HEK293 (cell line): ENCODE results near the gene EDIL3.

ENCODE experiments used
- CTCF ChIA-PET: fragments of 350-600 bp; formaldehyde crosslinking; extraction: SDS; loops from one replicate; lab custom pipeline; 2021; ENCODE audit warnings: antibody characterized with exemption; lab: Yijun Ruan, JAX
- POLR2A ChIA-PET: fragments of 300-600 bp; formaldehyde crosslinking; extraction: SDS; loops from one replicate; lab custom pipeline; 2020; ENCODE audit warnings: antibody characterized with exemption, inconsistent platforms; lab: Yijun Ruan, JAX
- H3K27ac ChIP-seq: fragments of 200-500 bp; sonication (Bioruptor generic); 2 replicates; pipeline ENCODE4 v1.5.1; 2014; ENCODE audit warnings: low read depth, low read length, control low read depth, inconsistent platforms; ENCODE audit errors: extremely low read depth
- H3K36me3 ChIP-seq, 2 experiments: fragments of 200-500 bp in 1 of 2; sonication (Bioruptor generic) in 1 of 2; 1 replicate in 1 of 2; 2 replicates in 1 of 2; pipeline ENCODE4 v1.5.1; 2014 to 2017; ENCODE audit warnings: inconsistent platforms in 2 of 2, low read length in 2 of 2; ENCODE audit not compliant: control insufficient read depth in 2 of 2, insufficient read depth in 1 of 2
- H3K4me1 ChIP-seq: fragments of 200-500 bp; sonication (Bioruptor generic); 2 replicates; pipeline ENCODE4 v1.5.1; 2014; ENCODE audit warnings: mild to moderate bottlenecking, low read length, inconsistent platforms; ENCODE audit not compliant: control insufficient read depth, insufficient read depth
- H3K4me3 ChIP-seq: 2 replicates; pipeline ENCODE4 v1.5.1; 2011; ENCODE audit warnings: low read depth, mild to moderate bottlenecking, control low read depth, low read length, moderate library complexity
- H3K9me3 ChIP-seq: fragments of 200-500 bp; sonication (Bioruptor generic); 2 replicates; pipeline ENCODE4 v1.5.1; 2014; ENCODE audit warnings: low read depth, low read length, inconsistent platforms; ENCODE audit not compliant: control insufficient read depth, insufficient read depth
- BCL11B ChIP-seq: fragments of 450-650 bp; formaldehyde crosslinking; IDR thresholded peaks from 2 replicates; pipeline ENCODE4 v1.5.1; 2016; ENCODE audit warnings: low read depth, missing biosample characterization, missing genetic modification characterization
- FEZF1 ChIP-seq: fragments of 450-650 bp; formaldehyde crosslinking; IDR thresholded peaks from 2 replicates; pipeline ENCODE4 v1.5.1; 2016; ENCODE audit warnings: missing biosample characterization, missing genetic modification characterization
- GFI1B ChIP-seq: fragments of 450-650 bp; formaldehyde crosslinking; IDR thresholded peaks from 2 replicates; pipeline ENCODE4 v1.5.1; 2016; ENCODE audit warnings: missing biosample characterization, missing genetic modification characterization
- GLI2 ChIP-seq: fragments of 450-650 bp; formaldehyde crosslinking; IDR thresholded peaks from 2 replicates; pipeline ENCODE4; 2017; ENCODE audit warnings: missing biosample characterization, missing genetic modification characterization, low read depth, borderline replicate concordance
- KLF8 ChIP-seq: fragments of 450-650 bp; formaldehyde crosslinking; IDR thresholded peaks from 2 replicates; pipeline ENCODE4 v1.5.1; 2016; ENCODE audit warnings: missing biosample characterization, missing genetic modification characterization
- OSR2 ChIP-seq: fragments of 450-650 bp; formaldehyde crosslinking; IDR thresholded peaks from 2 replicates; pipeline ENCODE4 v1.5.1; 2016; ENCODE audit warnings: missing biosample characterization, missing genetic modification characterization
- REPIN1 ChIP-seq: fragments of 450-650 bp; formaldehyde crosslinking; IDR thresholded peaks from 2 replicates; pipeline ENCODE4 v1.5.1; 2017; ENCODE audit warnings: missing biosample characterization, missing genetic modification characterization, low read depth
- YY2 ChIP-seq: fragments of 450-650 bp; formaldehyde crosslinking; IDR thresholded peaks from 2 replicates; pipeline ENCODE4 v1.5.1; 2016; ENCODE audit warnings: missing biosample characterization, missing genetic modification characterization
- ZFHX2 ChIP-seq: fragments of 450-650 bp; formaldehyde crosslinking; conservative IDR thresholded peaks from 2 replicates; pipeline ENCODE4 v1.5.1; 2016; ENCODE audit warnings: missing biosample characterization, missing genetic modification characterization
- ZFP69B ChIP-seq: fragments of 450-650 bp; formaldehyde crosslinking; IDR thresholded peaks from 2 replicates; pipeline ENCODE4 v1.5.1; 2016; ENCODE audit warnings: missing biosample characterization, missing genetic modification characterization
- ZNF114 ChIP-seq: fragments of 450-650 bp; formaldehyde crosslinking; IDR thresholded peaks from 2 replicates; pipeline ENCODE4 v1.5.0; 2017; ENCODE audit warnings: missing biosample characterization, missing genetic modification characterization
- ZNF341 ChIP-seq: fragments of 450-650 bp; formaldehyde crosslinking; IDR thresholded peaks from 2 replicates; pipeline ENCODE4; 2016; ENCODE audit warnings: low read depth, missing biosample characterization, missing genetic modification characterization
- ZNF391 ChIP-seq: fragments of 450-650 bp; formaldehyde crosslinking; IDR thresholded peaks from 2 replicates; pipeline ENCODE4 v1.5.1; 2016; ENCODE audit warnings: low read depth, missing biosample characterization, missing genetic modification characterization, borderline replicate concordance
- ZNF416 ChIP-seq: fragments of 450-650 bp; formaldehyde crosslinking; IDR thresholded peaks from 2 replicates; pipeline ENCODE4 v1.5.1; 2016; ENCODE audit warnings: missing biosample characterization, missing genetic modification characterization
- ZNF423 ChIP-seq: fragments of 450-650 bp; formaldehyde crosslinking; IDR thresholded peaks from 2 replicates; pipeline ENCODE4 v1.5.1; 2016; ENCODE audit warnings: missing biosample characterization, missing genetic modification characterization
- ZNF426 ChIP-seq: fragments of 450-650 bp; formaldehyde crosslinking; IDR thresholded peaks from 2 replicates; pipeline ENCODE4 v1.5.1; 2017; ENCODE audit warnings: missing biosample characterization, missing genetic modification characterization, mild to moderate bottlenecking, inconsistent platforms, moderate library complexity
- ZNF48 ChIP-seq: fragments of 450-650 bp; formaldehyde crosslinking; IDR thresholded peaks from 2 replicates; pipeline ENCODE4 v1.5.1; 2016; ENCODE audit warnings: missing biosample characterization, missing genetic modification characterization
- ZNF660 ChIP-seq: fragments of 450-650 bp; IDR thresholded peaks from 2 replicates; pipeline ENCODE4 v1.5.1; 2018; ENCODE audit warnings: missing biosample characterization, mild to moderate bottlenecking, missing genetic modification characterization
- ZNF707 ChIP-seq: fragments of 450-650 bp; formaldehyde crosslinking; IDR thresholded peaks from 2 replicates; pipeline ENCODE4 v1.5.1; 2016; ENCODE audit warnings: missing biosample characterization, missing genetic modification characterization
- TF ChIP-seq, protein P1 (sequence below): fragments of 450-650 bp; formaldehyde crosslinking; IDR thresholded peaks from 2 replicates; pipeline ENCODE4 v1.5.1; 2016; ENCODE audit warnings: missing biosample characterization, missing genetic modification characterization
- TF ChIP-seq, protein P2 (sequence below): fragments of 450-650 bp; formaldehyde crosslinking; IDR thresholded peaks from 2 replicates; pipeline ENCODE4 v1.5.1; 2016; ENCODE audit warnings: missing biosample characterization, missing genetic modification characterization
- TF ChIP-seq, protein P3 (sequence below): fragments of 450-650 bp; IDR thresholded peaks from 2 replicates; pipeline ENCODE4 v1.5.1; 2018; ENCODE audit warnings: missing biosample characterization, mild to moderate bottlenecking, missing genetic modification characterization
- TF ChIP-seq, protein P4 (sequence below): fragments of 450-650 bp; formaldehyde crosslinking; IDR thresholded peaks from 2 replicates; pipeline ENCODE4 v1.5.1; 2016; ENCODE audit warnings: missing biosample characterization, missing genetic modification characterization
- TF ChIP-seq, protein P5 (sequence below): fragments of 450-650 bp; formaldehyde crosslinking; IDR thresholded peaks from 2 replicates; pipeline ENCODE4 v1.5.1; 2016; ENCODE audit warnings: missing biosample characterization, missing genetic modification characterization

Gene EDIL3

DNA sequence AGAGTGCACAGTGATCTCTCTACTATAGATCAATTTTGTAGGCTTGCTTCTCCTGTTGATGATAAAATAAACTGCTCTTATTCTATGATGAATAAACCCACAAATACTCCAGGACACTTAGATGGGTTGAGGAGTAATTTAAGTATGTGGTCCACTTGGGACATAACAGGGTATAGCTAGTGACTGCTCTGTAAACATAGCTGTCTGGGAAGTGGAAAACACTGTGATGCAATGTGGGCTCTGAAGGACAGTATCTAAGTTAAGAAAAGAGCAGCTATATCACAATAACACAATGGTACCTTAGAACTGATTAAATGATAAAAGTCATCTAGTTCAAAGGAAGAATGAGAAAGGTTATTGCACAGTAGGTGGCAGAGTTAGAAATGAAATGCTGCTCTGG is 369.7 kb downstream of the EDIL3 start:
- Histone ChIP-seq H3K4me3 (no peak overlapping the region), H3K4me1 (no peaks in the 10 kb centered on the region), H3K27ac (no peak overlapping the region), H3K36me3 (no peaks in the 10 kb centered on the region), H3K9me3 (no peaks in the 10 kb centered on the region)
- ChIA-PET POLR2A (no interaction called here), CTCF (interaction anchor here (0.9 kb wide), 1 partner anchor 87 kb away, joined by 3 read pairs; no protein-coding TSS in a partner anchor)
- no peak for TF ChIP-seq ZNF426 (tag by site-specific recombination)
- TF ChIP-seq ZNF114 (tag by site-specific recombination) = no peak
- TF ChIP-seq, protein P1, sequence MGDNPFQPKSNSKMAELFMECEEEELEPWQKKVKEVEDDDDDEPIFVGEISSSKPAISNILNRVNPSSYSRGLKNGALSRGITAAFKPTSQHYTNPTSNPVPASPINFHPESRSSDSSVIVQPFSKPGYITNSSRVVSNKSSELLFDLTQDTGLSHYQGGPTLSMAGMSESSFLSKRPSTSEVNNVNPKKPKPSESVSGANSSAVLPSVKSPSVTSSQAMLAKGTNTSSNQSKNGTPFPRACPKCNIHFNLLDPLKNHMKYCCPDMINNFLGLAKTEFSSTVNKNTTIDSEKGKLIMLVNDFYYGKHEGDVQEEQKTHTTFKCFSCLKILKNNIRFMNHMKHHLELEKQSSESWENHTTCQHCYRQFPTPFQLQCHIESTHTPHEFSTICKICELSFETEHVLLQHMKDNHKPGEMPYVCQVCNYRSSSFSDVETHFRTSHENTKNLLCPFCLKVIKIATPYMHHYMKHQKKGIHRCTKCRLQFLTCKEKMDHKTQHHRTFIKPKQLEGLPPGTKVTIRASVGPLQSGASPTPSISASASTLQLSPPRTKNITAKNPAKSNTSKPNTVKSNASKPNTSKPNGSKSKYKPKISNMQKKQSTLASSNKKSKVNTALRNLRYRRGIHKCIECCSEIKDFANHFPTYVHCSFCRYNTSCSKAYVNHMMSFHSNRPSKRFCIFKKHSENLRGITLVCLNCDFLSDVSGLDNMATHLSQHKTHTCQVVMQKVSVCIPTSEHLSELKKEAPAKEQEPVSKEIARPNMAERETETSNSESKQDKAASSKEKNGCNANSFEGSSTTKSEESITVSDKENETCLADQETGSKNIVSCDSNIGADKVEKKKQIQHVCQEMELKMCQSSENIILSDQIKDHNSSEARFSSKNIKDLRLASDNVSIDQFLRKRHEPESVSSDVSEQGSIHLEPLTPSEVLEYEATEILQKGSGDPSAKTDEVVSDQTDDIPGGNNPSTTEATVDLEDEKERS (tag by site-specific recombination) = no peak
- TF ChIP-seq GFI1B = no peak
- TF ChIP-seq OSR2 (tag by site-specific recombination) = no peak
- no peak for TF ChIP-seq KLF8 (tag by site-specific recombination)
- TF ChIP-seq, protein P2, sequence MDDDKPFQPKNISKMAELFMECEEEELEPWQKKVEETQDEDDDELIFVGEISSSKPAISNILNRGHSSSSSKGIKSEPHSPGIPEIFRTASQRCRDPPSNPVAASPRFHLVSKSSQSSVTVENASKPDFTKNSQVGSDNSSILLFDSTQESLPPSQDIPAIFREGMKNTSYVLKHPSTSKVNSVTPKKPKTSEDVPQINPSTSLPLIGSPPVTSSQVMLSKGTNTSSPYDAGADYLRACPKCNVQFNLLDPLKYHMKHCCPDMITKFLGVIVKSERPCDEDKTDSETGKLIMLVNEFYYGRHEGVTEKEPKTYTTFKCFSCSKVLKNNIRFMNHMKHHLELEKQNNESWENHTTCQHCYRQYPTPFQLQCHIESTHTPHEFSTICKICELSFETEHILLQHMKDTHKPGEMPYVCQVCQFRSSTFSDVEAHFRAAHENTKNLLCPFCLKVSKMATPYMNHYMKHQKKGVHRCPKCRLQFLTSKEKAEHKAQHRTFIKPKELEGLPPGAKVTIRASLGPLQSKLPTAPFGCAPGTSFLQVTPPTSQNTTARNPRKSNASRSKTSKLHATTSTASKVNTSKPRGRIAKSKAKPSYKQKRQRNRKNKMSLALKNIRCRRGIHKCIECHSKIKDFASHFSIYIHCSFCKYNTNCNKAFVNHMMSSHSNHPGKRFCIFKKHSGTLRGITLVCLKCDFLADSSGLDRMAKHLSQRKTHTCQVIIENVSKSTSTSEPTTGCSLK (tag by site-specific recombination) = no peak
- TF ChIP-seq, protein P3, sequence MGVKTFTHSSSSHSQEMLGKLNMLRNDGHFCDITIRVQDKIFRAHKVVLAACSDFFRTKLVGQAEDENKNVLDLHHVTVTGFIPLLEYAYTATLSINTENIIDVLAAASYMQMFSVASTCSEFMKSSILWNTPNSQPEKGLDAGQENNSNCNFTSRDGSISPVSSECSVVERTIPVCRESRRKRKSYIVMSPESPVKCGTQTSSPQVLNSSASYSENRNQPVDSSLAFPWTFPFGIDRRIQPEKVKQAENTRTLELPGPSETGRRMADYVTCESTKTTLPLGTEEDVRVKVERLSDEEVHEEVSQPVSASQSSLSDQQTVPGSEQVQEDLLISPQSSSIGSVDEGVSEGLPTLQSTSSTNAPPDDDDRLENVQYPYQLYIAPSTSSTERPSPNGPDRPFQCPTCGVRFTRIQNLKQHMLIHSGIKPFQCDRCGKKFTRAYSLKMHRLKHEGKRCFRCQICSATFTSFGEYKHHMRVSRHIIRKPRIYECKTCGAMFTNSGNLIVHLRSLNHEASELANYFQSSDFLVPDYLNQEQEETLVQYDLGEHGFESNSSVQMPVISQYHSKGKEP (tag by site-specific recombination) = no peak
- TF ChIP-seq, protein P4, sequence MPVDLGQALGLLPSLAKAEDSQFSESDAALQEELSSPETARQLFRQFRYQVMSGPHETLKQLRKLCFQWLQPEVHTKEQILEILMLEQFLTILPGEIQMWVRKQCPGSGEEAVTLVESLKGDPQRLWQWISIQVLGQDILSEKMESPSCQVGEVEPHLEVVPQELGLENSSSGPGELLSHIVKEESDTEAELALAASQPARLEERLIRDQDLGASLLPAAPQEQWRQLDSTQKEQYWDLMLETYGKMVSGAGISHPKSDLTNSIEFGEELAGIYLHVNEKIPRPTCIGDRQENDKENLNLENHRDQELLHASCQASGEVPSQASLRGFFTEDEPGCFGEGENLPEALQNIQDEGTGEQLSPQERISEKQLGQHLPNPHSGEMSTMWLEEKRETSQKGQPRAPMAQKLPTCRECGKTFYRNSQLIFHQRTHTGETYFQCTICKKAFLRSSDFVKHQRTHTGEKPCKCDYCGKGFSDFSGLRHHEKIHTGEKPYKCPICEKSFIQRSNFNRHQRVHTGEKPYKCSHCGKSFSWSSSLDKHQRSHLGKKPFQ (tag by site-specific recombination) = no peak
- TF ChIP-seq BCL11B = no peak
- no peak for TF ChIP-seq YY2 (tag by site-specific recombination)

DNA sequence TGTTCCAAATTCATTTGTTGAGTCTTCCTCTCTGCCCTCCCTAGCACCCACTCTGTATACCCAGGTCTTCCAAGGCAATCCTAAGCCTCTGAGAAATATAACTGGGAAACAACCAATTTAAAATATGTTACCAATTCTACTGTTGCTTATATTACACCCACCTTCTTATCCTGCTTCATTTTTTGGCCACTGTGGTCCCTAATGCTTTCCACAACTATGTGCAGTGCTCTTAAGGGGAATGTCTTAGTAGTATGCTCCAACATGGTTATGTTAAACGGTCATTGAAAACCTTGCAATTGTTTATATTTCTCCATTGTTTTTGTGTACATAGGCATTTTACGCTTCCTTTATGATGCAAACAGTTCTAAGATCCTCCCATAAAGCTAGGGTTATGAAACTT is 390.9 kb downstream of the EDIL3 start:
- Histone ChIP-seq H3K4me3 (no peak overlapping the region), H3K9me3 (no peaks in the 10 kb centered on the region), H3K27ac (no peak overlapping the region), H3K4me1 (no peaks in the 10 kb centered on the region), H3K36me3 (no peaks in the 10 kb centered on the region)
- TF ChIP-seq, protein P5, sequence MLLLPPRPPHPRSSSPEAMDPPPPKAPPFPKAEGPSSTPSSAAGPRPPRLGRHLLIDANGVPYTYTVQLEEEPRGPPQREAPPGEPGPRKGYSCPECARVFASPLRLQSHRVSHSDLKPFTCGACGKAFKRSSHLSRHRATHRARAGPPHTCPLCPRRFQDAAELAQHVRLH (tag by site-specific recombination) = no peak
- TF ChIP-seq ZNF660 = no peak
- no peak for TF ChIP-seq FEZF1 (tag by site-specific recombination)
- TF ChIP-seq ZNF341 = no peak
- TF ChIP-seq ZNF423 (tag by site-specific recombination) = no peak
- no peak for TF ChIP-seq ZFHX2
- no peak for TF ChIP-seq ZNF416 (tag by site-specific recombination)
- no peak for TF ChIP-seq ZNF707 (tag by site-specific recombination)
- no peak for TF ChIP-seq ZNF48
- no peak for TF ChIP-seq ZFP69B (tag by site-specific recombination)
- TF ChIP-seq ZNF391 (tag by site-specific recombination) = no peak
- TF ChIP-seq, protein P3 (tag by site-specific recombination) = no peak
- no peak for TF ChIP-seq GLI2 (tag by site-specific recombination)
- no peak for TF ChIP-seq REPIN1
- ChIA-PET POLR2A (no interaction called here), CTCF (interaction anchor here (0.6 kb wide), 1 partner anchor 272 kb away, joined by 3 read pairs; no protein-coding TSS in a partner anchor)
